ENCODE measurements around the gene DDX39B.

DDX39B gene

GRCh38 chr6:31575952-31576685 lies 34.3 kb upstream of the DDX39B start:
- DNase-seq (ENCODE audit: low read depth, low spot score) = no peak

- DNase-seq (ENCODE audit: low read depth, low spot score) = no peak
Measured at GRCh38 chr6:31575335-31575901, 33.6 kb upstream of the DDX39B start, which contains the start of gene TNF. Gene TNF, plus strand, starts transcription at chr6:31575565. Its CDS starts 177 bp downstream, at chr6:31575742.

- DNase-seq (ENCODE audit: low read depth, low spot score) = no peak
Measured at GRCh38 chr6:31574106-31575061, 32.6 kb upstream of the DDX39B start.

- DNase-seq (ENCODE audit: low read depth, low spot score) = no peak
Measured at GRCh38 chr6:31573239-31574105, 31.7 kb upstream of the DDX39B start.

- no peak for DNase-seq (ENCODE audit: low read depth, low spot score)
Measured at GRCh38 chr6:31572041-31572911, 30.5 kb upstream of the DDX39B start, which contains the start of gene LTA. Gene LTA, plus strand, starts transcription at chr6:31572289. Its CDS starts 454 bp downstream, at chr6:31572743.

GRCh38 chr6:31569861-31570536 lies 28.2 kb upstream of the DDX39B start:
- no peak for DNase-seq (ENCODE audit: low read depth, low spot score)

GRCh38 chr6:31568537-31568961 lies 26.7 kb upstream of the DDX39B start:
- DNase-seq (ENCODE audit: low read depth, low spot score) = no peak

GRCh38 chr6:31567531-31568370 lies 25.9 kb upstream of the DDX39B start:
- DNase-seq (ENCODE audit: low read depth, low spot score) = no peak

- DNase-seq (ENCODE audit: low read depth, low spot score) = no peak
Measured at GRCh38 chr6:31560697-31561058, 18.9 kb upstream of the DDX39B start.

GRCh38 chr6:31559958-31560696 lies 18.3 kb upstream of the DDX39B start:
- DNase-seq (ENCODE audit: low read depth, low spot score) = peak; percentile 75

GRCh38 chr6:31559606-31559957 lies 17.8 kb upstream of the DDX39B start:
- no peak for DNase-seq (ENCODE audit: low read depth, low spot score)

GRCh38 chr6:31558631-31559500 lies 17.1 kb upstream of the DDX39B start:
- no peak for DNase-seq (ENCODE audit: low read depth, low spot score)

- DNase-seq (ENCODE audit: low read depth, low spot score) = no peak
Measured at GRCh38 chr6:31558318-31558625, 16.5 kb upstream of the DDX39B start.

- no peak for DNase-seq (ENCODE audit: low read depth, low spot score)
Measured at GRCh38 chr6:31557443-31558317, 15.9 kb upstream of the DDX39B start.

GRCh38 chr6:31556307-31556706 lies 14.5 kb upstream of the DDX39B start:
- no peak for DNase-seq (ENCODE audit: low read depth, low spot score)

- DNase-seq (ENCODE audit: low read depth, low spot score) = peak; percentile 50
Measured at GRCh38 chr6:31551371-31551770, 9.6 kb upstream of the DDX39B start.

All from astrocyte of the hippocampus (primary cell).